Erythroblast (primary cell): ENCODE measurements around the gene TEX264.

Source experiments
- GATA1 ChIP-seq: IDR thresholded peaks from 2 replicates; pipeline ENCODE4 v1.6.1; 2011; ENCODE audit warnings: low read depth, mild to moderate bottlenecking, control low read depth, low read length, moderate library complexity
- POLR2A ChIP-seq: IDR thresholded peaks from 2 replicates; pipeline ENCODE4 v1.6.1; 2011; ENCODE audit warnings: mild to moderate bottlenecking, low read length

DNA sequence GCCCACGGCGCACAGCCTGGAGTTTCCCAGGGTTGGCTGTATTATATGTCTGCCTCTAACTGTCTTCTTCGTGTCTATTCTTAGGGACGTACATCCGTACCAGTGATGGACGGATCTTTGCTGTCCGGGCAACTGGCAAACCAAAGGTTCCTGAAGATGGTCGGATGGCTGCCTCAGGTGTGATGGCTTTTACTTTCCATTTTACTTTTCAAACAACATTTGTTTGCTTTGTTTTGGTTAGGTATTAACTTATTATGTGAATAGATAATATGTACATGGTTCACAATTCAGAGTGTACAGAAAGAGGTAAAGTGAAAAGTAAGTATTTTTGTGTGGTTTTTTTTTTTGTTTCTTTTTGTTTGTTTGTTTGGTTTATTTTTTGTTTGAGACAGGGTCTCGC is 11.1 kb upstream of the TEX264 start:
- TF ChIP-seq POLR2A (no peak), GATA1 (no peak)
